ENCODE measurements around the gene TUBA1C. TPM values are rescaled to one million over a fixed set of nuclear protein-coding genes. Genes with fewer than 3 reads are reported as not detected.

Gene TUBA1C
- total and polyA plus RNA-seq, 9 of the 15 experiments (the other 6 are each of a cell fraction or from before 2014, with no cell fraction given) = 755 to 3,012 (median 914) TPM

- TF ChIP-seq SMAD1 (IDR thresholded peaks at IDR 0.05; ENCODE audit: low read depth, low read length, partially characterized antibody) (peak; percentile 72), ZNF274 (IDR thresholded peaks at IDR 0.05; ENCODE audit: borderline replicate concordance, low read depth, low read length) (peak; percentile 78), ZBTB33 (CRISPR knock-in tag; IDR thresholded peaks at IDR 0.05) (peak; percentile 68; the same call in 1 of the 2 replicates), RBFOX2 (IDR thresholded peaks at IDR 0.05; ENCODE audit: low read depth, low read length) (0 out of 2 replicates have a peak, but pooled peaks have one; percentile 49), ZNF655 (CRISPR knock-in tag; IDR thresholded peaks at IDR 0.05) (no peak), ZNF318 (IDR thresholded peaks at IDR 0.05; ENCODE audit: borderline replicate concordance in 1 of 2, low read depth in 1 of 2) (no peak), ERF (CRISPR knock-in tag; IDR thresholded peaks at IDR 0.05) (no peak), FOXO4 (CRISPR knock-in tag; IDR thresholded peaks at IDR 0.05) (no peak), PHB (CRISPR knock-in tag; IDR thresholded peaks at IDR 0.05) (no peak), NELFE (IDR thresholded peaks at IDR 0.05; ENCODE audit: insufficient read depth, insufficient read length) (no peak), XRCC4 (IDR thresholded peaks at IDR 0.05; ENCODE audit: extremely low read depth, insufficient read depth, insufficient read length) (no peak), ZNF253 (CRISPR knock-in tag; conservative IDR thresholded peaks at IDR 0.05) (no peak), TAF1 (IDR thresholded peaks at IDR 0.05; ENCODE audit: control insufficient read depth, extremely low read depth, insufficient read depth, low read length, severe bottlenecking) (peak; percentile 49)
These were observed 31.7 kb upstream of the TUBA1C start (continued) for GRCh38 chr12:49232940-49233841.

Data from K562 (cell line).